A549 (cell line): Measurements from ENCODE around the gene ATL3. TPM values are rescaled to one million over a fixed set of nuclear protein-coding genes. Genes with fewer than 3 reads are reported as not detected.

Experiments
- CBX8 ChIP-seq: fragments of 200-600 bp; sonication (generic); IDR thresholded peaks from 2 replicates; pipeline ENCODE4 v1.6.1; 2016
- CEBPB ChIP-seq, 2 experiments: fragments of >200 bp in 1 of 2; sonication (Bioruptor Twin) in 1 of 2; formaldehyde crosslinking in 1 of 2; IDR thresholded peaks; 2 replicates each; pipeline ENCODE4 v1.6.1; 2012 to 2016
- CHD2 ChIP-seq: fragments of 150-350 bp; IDR thresholded peaks from 2 replicates; pipeline ENCODE4 v1.6.1; 2014; ENCODE audit warnings: low read length; ENCODE audit not compliant: partially characterized antibody
- CHD4 ChIP-seq: fragments of 200-600 bp; sonication (generic); IDR thresholded peaks from 2 replicates; pipeline ENCODE4 v1.6.1; 2016; ENCODE audit warnings: antibody characterized with exemption, mild to moderate bottlenecking, borderline replicate concordance
- ELK1 ChIP-seq: fragments of 150-350 bp; IDR thresholded peaks from 2 replicates; pipeline ENCODE4 v1.6.1; 2014; ENCODE audit warnings: low read depth, mild to moderate bottlenecking, low read length
- EP300 ChIP-seq, 2 experiments: fragments of >200 bp; sonication (Bioruptor Twin); formaldehyde crosslinking; IDR thresholded peaks; 2 replicates in 1 of 2; 3 replicates in 1 of 2; pipeline ENCODE4 v1.6.1; 2016 to 2017
- FOSB ChIP-seq: fragments of 250-450 bp; sonication (Bioruptor Pico); IDR thresholded peaks from 2 replicates; pipeline ENCODE4 v1.5.0; 2020; ENCODE audit warnings: mild to moderate bottlenecking, moderate library complexity
- FOSL2 ChIP-seq, 2 experiments: fragments of 450-650 bp in 1 of 2; fragments of >200 bp in 1 of 2; sonication (Bioruptor Twin) in 1 of 2; formaldehyde crosslinking; IDR thresholded peaks; 2 replicates each; pipeline versions ENCODE4 v1.5.0 to v1.6.1; 2016 to 2020; ENCODE audit warnings: mild to moderate bottlenecking in 1 of 2, moderate library complexity in 1 of 2
- FOXS1 ChIP-seq: fragments of 250-450 bp; sonication (Bioruptor Pico); IDR thresholded peaks from 2 replicates; pipeline ENCODE4 v1.5.0; 2020; ENCODE audit warnings: mild to moderate bottlenecking, moderate library complexity
- HDAC2 ChIP-seq: fragments of 200-600 bp; sonication (generic); IDR thresholded peaks from 2 replicates; pipeline ENCODE4 v1.6.1; 2016
- HES2 ChIP-seq: fragments of >200 bp; sonication (Bioruptor Twin); formaldehyde crosslinking; IDR thresholded peaks from 2 replicates; pipeline ENCODE4 v1.6.1; 2016
- HMGXB4 ChIP-seq: fragments of 250-450 bp; sonication (Bioruptor Pico); IDR thresholded peaks from 2 replicates; pipeline ENCODE4 v1.5.0; 2021; ENCODE audit warnings: mild to moderate bottlenecking, moderate library complexity, borderline replicate concordance
- HOXB5 ChIP-seq: fragments of 250-450 bp; sonication (Bioruptor Pico); IDR thresholded peaks from 2 replicates; pipeline ENCODE4 v1.5.0; 2020; ENCODE audit warnings: mild to moderate bottlenecking, moderate library complexity
- JUN ChIP-seq, 2 experiments: fragments of >200 bp; sonication (Bioruptor Twin); formaldehyde crosslinking; IDR thresholded peaks; 2 replicates in 1 of 2; 3 replicates in 1 of 2; pipeline ENCODE4 v1.6.1; 2016 to 2017
- KDM1A ChIP-seq: fragments of 200-600 bp; sonication (generic); IDR thresholded peaks from 2 replicates; pipeline ENCODE4 v1.6.1; 2016; ENCODE audit warnings: low read depth, mild to moderate bottlenecking
- MAX ChIP-seq: IDR thresholded peaks from 2 replicates; pipeline ENCODE4 v1.6.1; 2012
- NFE2L2 ChIP-seq: fragments of 150-350 bp; conservative IDR thresholded peaks from 2 replicates; pipeline ENCODE4 v1.6.1; 2014; ENCODE audit warnings: low read length
- NR3C1 ChIP-seq: fragments of >200 bp; sonication (Bioruptor Twin); formaldehyde crosslinking; IDR thresholded peaks from 3 replicates; pipeline ENCODE4 v1.6.1; 2017
- PBX3 ChIP-seq: IDR thresholded peaks from 2 replicates; pipeline ENCODE4 v1.6.1; 2012
- PHF8 ChIP-seq: fragments of 200-600 bp; sonication (generic); IDR thresholded peaks from 2 replicates; pipeline ENCODE4 v1.6.1; 2016; ENCODE audit warnings: low read depth, mild to moderate bottlenecking, antibody characterized with exemption, moderate library complexity, borderline replicate concordance
- POLR2A ChIP-seq: IDR thresholded peaks from 2 replicates; pipeline ENCODE4 v1.6.1; 2012; ENCODE audit warnings: mild to moderate bottlenecking, low read length
- RAD21 ChIP-seq, 2 experiments: fragments of >200 bp in 1 of 2; sonication (Bioruptor Twin) in 1 of 2; formaldehyde crosslinking in 1 of 2; IDR thresholded peaks in 1 of 2; conservative IDR thresholded peaks in 1 of 2; 2 replicates in 1 of 2; 3 replicates in 1 of 2; pipeline ENCODE4 v1.6.1; 2012 to 2018; ENCODE audit warnings: inconsistent platforms in 1 of 2
- REST ChIP-seq: fragments of 200-600 bp; sonication (generic); IDR thresholded peaks from 2 replicates; pipeline ENCODE4 v1.6.1; 2016; ENCODE audit warnings: antibody characterized with exemption, mild to moderate bottlenecking, moderate library complexity
- RFX5 ChIP-seq: fragments of 450-650 bp; IDR thresholded peaks from 2 replicates; pipeline ENCODE4 v1.7.1; 2014; ENCODE audit warnings: antibody characterized with exemption, mild to moderate bottlenecking, moderate library complexity
- RNF2 ChIP-seq: fragments of 200-600 bp; sonication (generic); IDR thresholded peaks from 2 replicates; pipeline ENCODE4 v1.6.1; 2016; ENCODE audit warnings: low read depth, mild to moderate bottlenecking, antibody characterized with exemption, moderate library complexity, borderline replicate concordance
- SMC3 ChIP-seq: fragments of >200 bp; sonication (Bioruptor Twin); formaldehyde crosslinking; IDR thresholded peaks from 3 replicates; pipeline ENCODE4 v1.6.1; 2018; ENCODE audit warnings: inconsistent platforms
- TFCP2L1 ChIP-seq: fragments of 250-450 bp; sonication (Bioruptor Pico); IDR thresholded peaks from 2 replicates; pipeline ENCODE4 v1.5.0; 2021; ENCODE audit warnings: mild to moderate bottlenecking
- TP53 ChIP-seq: fragments of 250-450 bp; sonication (Bioruptor Pico); IDR thresholded peaks from 2 replicates; pipeline ENCODE4 v1.5.0; 2021; ENCODE audit warnings: mild to moderate bottlenecking, moderate library complexity
- USF2 ChIP-seq: fragments of 450-650 bp; IDR thresholded peaks from 2 replicates; pipeline ENCODE4 v1.6.1; 2014; ENCODE audit warnings: antibody characterized with exemption
- ZC3H11A ChIP-seq: fragments of 450-650 bp; IDR thresholded peaks from 2 replicates; pipeline ENCODE4 v1.6.1; 2014; ENCODE audit warnings: antibody characterized with exemption, mild to moderate bottlenecking
- ZFP36 ChIP-seq: fragments of 450-650 bp; IDR thresholded peaks from 2 replicates; pipeline ENCODE4 v1.6.1; 2014; ENCODE audit warnings: borderline replicate concordance; ENCODE audit not compliant: partially characterized antibody
- ZNF302 ChIP-seq: fragments of 250-450 bp; sonication (Bioruptor Pico); IDR thresholded peaks from 2 replicates; pipeline ENCODE4 v1.9.0; 2021; ENCODE audit warnings: inconsistent platforms, mild to moderate bottlenecking, moderate library complexity
- ZSCAN20 ChIP-seq: fragments of 250-450 bp; sonication (Bioruptor Pico); IDR thresholded peaks from 2 replicates; pipeline ENCODE4 v1.8.0; 2022; ENCODE audit warnings: mild to moderate bottlenecking, moderate library complexity
- polyA plus RNA-seq, 4 experiments: library from polyadenylated mRNA; depleted of rRNA in 3 of 4; stranded (reverse); fragments of >200 nt; fragmentation: RNase III in 1 of 4; extraction: RNeasy Plus Mini Kit Qiagen cat#74134 plus additional on column Dnase treatment in 1 of 4; gene quantifications; 2 replicates in 3 of 4; 3 replicates in 1 of 4; pipeline ENCODE4 v1.2.3, GENCODE V29; 2011 to 2017

The ATL3 gene
- polyA plus RNA-seq, 2 of the 4 experiments (the other 2 are of a cell fraction), result 26.3 to 50.8 TPM

GRCh38 chr11:63681321-63682065 lies 10.3 kb upstream of the ATL3 start, which contains the start of gene RTN3 (continued):
- TF ChIP-seq HOXB5 (CRISPR knock-in tag) (no peak), TFCP2L1 (CRISPR knock-in tag) (no peak), REST (no peak), CBX8 (no peak), NFE2L2 (no peak), KDM1A (no peak), HMGXB4 (CRISPR knock-in tag) (no peak), HDAC2 (0 out of 2 replicates have a peak, but pooled peaks have one; percentile 43), FOSB (CRISPR knock-in tag) (no peak), USF2 (no peak), FOXS1 (no peak), EP300 (IDR thresholded peaks at IDR 0.05) (no peak), RNF2 (no peak), TP53 (CRISPR knock-in tag) (no peak), ZFP36 (no peak), FOSL2 (IDR thresholded peaks at IDR 0.05) (no peak), FOSL2 (CRISPR knock-in tag; IDR thresholded peaks at IDR 0.05) (peak; percentile 26; the same call in 1 of the 2 replicates), ZC3H11A (no peak), ELK1 (no peak), CEBPB (IDR thresholded peaks at IDR 0.05) (peak in 1 of 2 experiments; percentile 50; a peak in 2 of 4 replicates), PHF8 (peak; percentile 91; the same call in 1 of the 2 replicates), RAD21 (conservative IDR thresholded peaks at IDR 0.05 in 1 of 2, IDR thresholded peaks at IDR 0.05 in 1 of 2) (peak in 1 of 2 experiments; percentile 10; a peak in 1 of 5 replicates), PBX3 (no peak), JUN (IDR thresholded peaks at IDR 0.05) (peak; percentile 85 to 90), NR3C1 (no peak), ZSCAN20 (CRISPR knock-in tag) (no peak), POLR2A (peak; percentile 89), CHD2 (no peak), CHD4 (no peak), MAX (peak; percentile 91), ZNF302 (no peak), SMC3 (no peak), HES2 (no peak), RFX5 (no peak)
